PC-3 (cell line): ENCODE data around the gene SAMD13.

Experiments used
- CTCF ChIP-seq: fragments of 300-600 bp; sonication (generic); conservative IDR thresholded peaks from 2 replicates; pipeline ENCODE4 v1.5.1; 2017; ENCODE audit warnings: antibody characterized with exemption, low read depth, mild to moderate bottlenecking, low read length
- EZH2 ChIP-seq: fragments of 300-600 bp; sonication (generic); IDR thresholded peaks from one replicate; pipeline ENCODE4 v1.6.1; 2017; ENCODE audit warnings: antibody characterized with exemption, mild to moderate bottlenecking, low read length; ENCODE audit not compliant: unreplicated experiment

- no peak for TF ChIP-seq EZH2
- TF ChIP-seq CTCF: no peak
Observed at GRCh38 chr1:84347932-84348555, 46.5 kb downstream of the SAMD13 start.
